ENCODE data around the gene ZDHHC8. TPM values are rescaled to one million over a fixed set of nuclear protein-coding genes. Genes with fewer than 3 reads are reported as not detected.
A peak's percentile ranks its signal among the peaks of the same experiment; 100 is the strongest.

Gene ZDHHC8
- total and polyA plus RNA-seq, 10 of the 15 experiments (the other 5 are each of a cell fraction or from before 2014, with no cell fraction given): 0.03 to 46.3 (median 5.3) TPM

- no peak for TF ChIP-seq HCFC1 (IDR thresholded peaks at IDR 0.05; ENCODE audit: low read length)
- TF ChIP-seq ZBTB40 (IDR thresholded peaks at IDR 0.05; ENCODE audit: borderline replicate concordance): no peak
- TF ChIP-seq BRCA1 (IDR thresholded peaks at IDR 0.05; ENCODE audit: low read depth, low read length): no peak
- TF ChIP-seq SUZ12 (IDR thresholded peaks at IDR 0.05; ENCODE audit: unreplicated experiment): no peak
- TF ChIP-seq PAX8 (IDR thresholded peaks at IDR 0.05): no peak
Observed at GRCh38 chr22:20193761-20194494, 62.3 kb downstream of the ZDHHC8 start (continued).

- no TSS peak for BruUV-seq (replicated peaks)
- 4% methylated on average over 14 of the region's 15 CpGs for WGBS (ENCODE audit: insufficient coverage, insufficient replicate concordance, low lambda C conversion rate, missing lambda C conversion rate)
- Histone ChIP-seq H3K27ac (ENCODE audit: control insufficient read depth, insufficient read depth) (no peak overlapping the region), H3K79me2 (ENCODE audit: control insufficient read depth, insufficient read depth, low read length) (no peaks in the 10 kb centered on the region), H3K36me3 (ENCODE audit: control insufficient read depth in 2 of 2, insufficient read depth in 2 of 2, low read length in 1 of 2) (no peaks in the 10 kb centered on the region), H3K27me3 (replicated peaks in 1 of 2; ENCODE audit: control insufficient read depth in 2 of 2, insufficient read depth in 2 of 2, low read length in 1 of 2) (peaks cover 0 to 2% of the 10 kb centered on the region in 2 experiments; a peak in 3 of 4 replicates), H3K4me2 (ENCODE audit: control insufficient read depth, insufficient read depth) (no peak overlapping the region), H3K4me3 (no peak overlapping the region), H3K4me1 (ENCODE audit: control insufficient read depth, insufficient read depth, low read length) (no peaks in the 10 kb centered on the region), H3K9me3 (replicated peaks; ENCODE audit: control insufficient read depth, insufficient read depth, low read length) (no peaks in the 10 kb centered on the region), H4K20me1 (ENCODE audit: control insufficient read depth, insufficient read depth) (no peaks in the 10 kb centered on the region), H2AFZ (ENCODE audit: control insufficient read depth, low read depth, low read length) (no peak overlapping the region), H3K9ac (ENCODE audit: control insufficient read depth, insufficient read depth, low read length) (no peak overlapping the region)
- no peak for DNase-seq (ENCODE audit: low read depth, low spot score)
- CTCF ChIA-PET: interaction anchor here (0.6 to 0.8 kb wide), 2 partner anchors 38 to 43 kb away, joined by 3 read pairs; no protein-coding TSS in a partner anchor
- no peak for FAIRE-seq
- SMC1A ChIA-PET (ENCODE audit: uncharacterized antibody, unreplicated experiment): no interaction called here
- POLR2A ChIA-PET: no interaction called here
- in situ Hi-C loops (cut with MboI) (no loop called here), intact Hi-C loops (cut with micrococcal nuclease; ENCODE audit: unreplicated experiment) (no loop called here)
- RAD21 ChIA-PET (ENCODE audit: unreplicated experiment): interaction anchor here (1.7 kb wide), 1 partner anchor 38 kb away, joined by 4 read pairs; no protein-coding TSS in a partner anchor
- ATAC-seq: peak; percentile 30; the same call in 2 of the 3 replicates
- TF ChIP-seq PRDM15 (CRISPR knock-in tag; IDR thresholded peaks at IDR 0.05) (no peak), ATF7 (IDR thresholded peaks at IDR 0.05; ENCODE audit: low read depth) (no peak), POLR2AphosphoS2 (IDR thresholded peaks at IDR 0.05; ENCODE audit: low read depth, low read length) (no peak), MTA3 (IDR thresholded peaks at IDR 0.05; ENCODE audit: borderline replicate concordance, low read length) (no peak), MLLT1 (IDR thresholded peaks at IDR 0.05) (no peak), HDGF (IDR thresholded peaks at IDR 0.05) (no peak)
Observed at GRCh38 chr22:20194681-20195593, 63.3 kb downstream of the ZDHHC8 start.

All from GM12878 (cell line).